GOT3 (cell line): Measurements from ENCODE around the gene NT5C3A.
"Not testable (repeated sequence)": the region's sequence is repeated elsewhere in the genome, so short reads cannot be mapped to it uniquely, and the experiment has no call there.

Experiments used
- DNase-seq: peaks from one replicate; lab custom pipeline; 2025; ENCODE audit warnings: mixed read lengths; lab: John Stamatoyannopoulos, UW

NT5C3A gene

GRCh38 chr7:33062023-33062781, at the start of gene NT5C3A:
Gene NT5C3A, minus strand, starts transcription at chr7:33062776. Its CDS starts 71 bp downstream, at chr7:33062705.
- DNase-seq: no peak

- DNase-seq: no peak
Measured at GRCh38 chr7:33111614-33112013, 49.0 kb upstream of the NT5C3A start.

GRCh38 chr7:33109758-33110238, 47.2 kb upstream of the NT5C3A start:
- no peak for DNase-seq

- DNase-seq: peak; percentile 63
Measured at GRCh38 chr7:33109005-33109757, 46.6 kb upstream of the NT5C3A start, which contains the start of gene RP9. Gene RP9, minus strand, starts transcription at chr7:33109404. Its CDS starts 32 bp downstream, at chr7:33109372.

- DNase-seq: no peak
Measured at GRCh38 chr7:33108554-33109004, 46.0 kb upstream of the NT5C3A start.

GRCh38 chr7:33107136-33108066, 44.8 kb upstream of the NT5C3A start:
- DNase-seq: no peak

GRCh38 chr7:33101906-33102305, 39.3 kb upstream of the NT5C3A start:
- no peak for DNase-seq

GRCh38 chr7:33100770-33101169, 38.2 kb upstream of the NT5C3A start:
- DNase-seq: no peak

- no peak for DNase-seq
Measured at GRCh38 chr7:33099154-33099940, 36.8 kb upstream of the NT5C3A start.

- not testable (repeated sequence) for DNase-seq
Measured at GRCh38 chr7:33094745-33095275, 32.2 kb upstream of the NT5C3A start.

GRCh38 chr7:33093266-33093665, 30.7 kb upstream of the NT5C3A start:
- no peak for DNase-seq

- no peak for DNase-seq
Measured at GRCh38 chr7:33091641-33092191, 29.1 kb upstream of the NT5C3A start.

- no peak for DNase-seq
Measured at GRCh38 chr7:33091111-33091531, 28.5 kb upstream of the NT5C3A start.

GRCh38 chr7:33089142-33089541, 26.6 kb upstream of the NT5C3A start:
- DNase-seq: no peak

GRCh38 chr7:33087858-33088257, 25.3 kb upstream of the NT5C3A start:
- DNase-seq: no peak

- DNase-seq: no peak
Measured at GRCh38 chr7:33087356-33087755, 24.8 kb upstream of the NT5C3A start.

GRCh38 chr7:33079763-33080690, 17.5 kb upstream of the NT5C3A start:
- no peak for DNase-seq

GRCh38 chr7:33079096-33079495, 16.5 kb upstream of the NT5C3A start:
- DNase-seq: no peak

GRCh38 chr7:33076737-33077136, 14.2 kb upstream of the NT5C3A start:
- no peak for DNase-seq
